K562 (cell line): ENCODE results near the gene SFXN2. TPM values are rescaled to one million over a fixed set of nuclear protein-coding genes. Genes with fewer than 3 reads are reported as not detected.

Experiments used
- polyA plus RNA-seq, 8 experiments: library from polyadenylated mRNA; depleted of rRNA in 4 of 8; stranded (reverse) in 5 of 8; unstranded in 3 of 8; fragments of >200 nt; fragmentation: Nextera tagmentation in 2 of 8; fragmentation: Illumina TruSeq in 1 of 8; extraction: Ambion mirVana in 2 of 8; extraction: Trizol in 1 of 8; gene quantifications; 2 replicates each; pipeline versions ENCODE4 v1.2.1 to v1.2.3, GENCODE V29; 2011 to 2014; ENCODE audit warnings: inconsistent platforms in 1 of 8, missing spikeins in 1 of 8
- total RNA-seq, 7 experiments: library from RNA; depleted of rRNA in 6 of 7; stranded (reverse); fragments of >200 nt in 6 of 7; fragmentation: Illumina TruSeq in 2 of 7; extraction: Trizol in 2 of 7; gene quantifications; 2 replicates each; pipeline versions ENCODE4 v1.2.1 to v1.2.3, GENCODE V29; 2011 to 2021; ENCODE audit warnings: low replicate concordance in 1 of 7
- TF ChIP-seq, protein P1 (sequence below), 2 experiments: fragments of 450-650 bp in 1 of 2; sonication (generic) in 1 of 2; formaldehyde crosslinking in 1 of 2; IDR thresholded peaks; 2 replicates each; pipeline versions ENCODE4 v1.7.1 to v1.9.0; 2016 to 2022; ENCODE audit warnings: inconsistent platforms in 1 of 2, mild to moderate bottlenecking in 1 of 2, missing genetic modification reagents in 1 of 2

The SFXN2 gene
- total and polyA plus RNA-seq, 9 of the 15 experiments (the other 6 are each of a cell fraction or from before 2014, with no cell fraction given): 7.3 to 23.8 (median 15.7) TPM

DNA sequence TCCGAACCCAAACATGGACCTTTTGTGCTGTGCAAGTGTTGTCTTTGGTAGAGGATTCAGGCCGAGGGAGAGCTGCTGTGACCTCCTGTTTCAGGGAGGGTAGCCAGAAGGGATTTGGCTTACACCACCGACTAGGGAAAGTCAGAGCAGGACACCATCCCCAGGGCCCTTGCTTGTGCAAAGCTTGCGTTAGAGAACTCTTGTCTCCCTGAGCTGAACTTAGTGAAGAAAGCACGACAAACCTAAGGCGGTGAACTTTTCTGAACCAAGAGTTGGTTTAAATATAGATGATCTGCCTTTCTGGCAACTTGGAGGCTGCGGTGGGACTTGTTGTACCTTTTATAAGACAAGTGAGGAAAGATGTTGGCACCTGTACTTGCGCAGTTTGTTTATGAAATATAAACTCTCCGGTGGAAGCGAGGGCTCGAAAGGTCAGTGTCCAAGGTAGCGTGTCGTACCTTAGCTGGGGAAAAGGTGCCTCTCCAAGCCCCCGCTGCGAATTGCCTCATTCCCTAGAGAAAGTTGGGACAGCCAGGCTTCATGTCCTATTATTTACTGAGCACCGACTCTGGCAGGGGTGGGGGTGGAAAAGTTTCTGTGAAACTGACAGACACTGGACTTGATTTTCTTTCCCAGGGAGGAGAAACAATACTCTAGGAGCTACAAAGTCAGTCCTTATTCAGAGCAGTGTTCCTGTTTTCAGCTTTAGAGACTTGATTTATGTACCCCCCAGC, 60.9 kb downstream of the SFXN2 start (continued):
- TF ChIP-seq, protein P1, sequence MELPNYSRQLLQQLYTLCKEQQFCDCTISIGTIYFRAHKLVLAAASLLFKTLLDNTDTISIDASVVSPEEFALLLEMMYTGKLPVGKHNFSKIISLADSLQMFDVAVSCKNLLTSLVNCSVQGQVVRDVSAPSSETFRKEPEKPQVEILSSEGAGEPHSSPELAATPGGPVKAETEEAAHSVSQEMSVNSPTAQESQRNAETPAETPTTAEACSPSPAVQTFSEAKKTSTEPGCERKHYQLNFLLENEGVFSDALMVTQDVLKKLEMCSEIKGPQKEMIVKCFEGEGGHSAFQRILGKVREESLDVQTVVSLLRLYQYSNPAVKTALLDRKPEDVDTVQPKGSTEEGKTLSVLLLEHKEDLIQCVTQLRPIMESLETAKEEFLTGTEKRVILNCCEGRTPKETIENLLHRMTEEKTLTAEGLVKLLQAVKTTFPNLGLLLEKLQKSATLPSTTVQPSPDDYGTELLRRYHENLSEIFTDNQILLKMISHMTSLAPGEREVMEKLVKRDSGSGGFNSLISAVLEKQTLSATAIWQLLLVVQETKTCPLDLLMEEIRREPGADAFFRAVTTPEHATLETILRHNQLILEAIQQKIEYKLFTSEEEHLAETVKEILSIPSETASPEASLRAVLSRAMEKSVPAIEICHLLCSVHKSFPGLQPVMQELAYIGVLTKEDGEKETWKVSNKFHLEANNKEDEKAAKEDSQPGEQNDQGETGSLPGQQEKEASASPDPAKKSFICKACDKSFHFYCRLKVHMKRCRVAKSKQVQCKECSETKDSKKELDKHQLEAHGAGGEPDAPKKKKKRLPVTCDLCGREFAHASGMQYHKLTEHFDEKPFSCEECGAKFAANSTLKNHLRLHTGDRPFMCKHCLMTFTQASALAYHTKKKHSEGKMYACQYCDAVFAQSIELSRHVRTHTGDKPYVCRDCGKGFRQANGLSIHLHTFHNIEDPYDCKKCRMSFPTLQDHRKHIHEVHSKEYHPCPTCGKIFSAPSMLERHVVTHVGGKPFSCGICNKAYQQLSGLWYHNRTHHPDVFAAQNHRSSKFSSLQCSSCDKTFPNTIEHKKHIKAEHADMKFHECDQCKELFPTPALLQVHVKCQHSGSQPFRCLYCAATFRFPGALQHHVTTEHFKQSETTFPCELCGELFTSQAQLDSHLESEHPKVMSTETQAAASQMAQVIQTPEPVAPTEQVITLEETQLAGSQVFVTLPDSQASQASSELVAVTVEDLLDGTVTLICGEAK (IDR thresholded peaks at IDR 0.05): no peak
- TF ChIP-seq, protein P1 (CRISPR knock-in tag; IDR thresholded peaks at IDR 0.05): no peak
